ENCODE results near the gene SLC38A9.

The SLC38A9 gene

DNA sequence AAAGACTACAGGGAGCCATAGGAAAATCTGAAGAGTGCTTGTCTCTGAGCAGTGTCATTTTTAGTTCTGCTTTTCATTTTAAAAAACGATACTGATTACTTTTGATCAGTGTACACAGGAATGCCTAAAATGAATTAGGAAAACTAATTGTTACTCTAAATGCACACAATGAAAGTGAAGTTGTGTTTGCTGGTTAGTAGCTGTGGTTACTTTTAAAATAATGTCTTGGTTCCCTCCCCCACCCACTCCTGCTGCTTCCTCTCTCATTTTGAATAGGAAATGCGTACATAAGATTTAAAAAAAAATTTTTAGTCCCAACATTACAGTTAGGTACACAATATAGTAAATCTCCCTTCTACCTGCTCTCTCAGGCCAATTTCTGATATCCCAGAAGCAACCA lies 129.9 kb downstream of the SLC38A9 start:
- no peak overlapping the region for H2AFZ ChIP-seq (ENCODE audit: low read length, unreplicated experiment)
- no peak overlapping the region for H3K4me3 ChIP-seq (ENCODE audit: low read depth, low read length)
- no peaks in the 10 kb centered on the region for H3K36me3 ChIP-seq (ENCODE audit: insufficient read depth, low read length)
- peaks cover 7% of the 10 kb centered on the region for H3K4me1 ChIP-seq (ENCODE audit: control insufficient read depth, insufficient read depth, low read length, unreplicated experiment)
- no peak overlapping the region for H3K27ac ChIP-seq (ENCODE audit: low read depth, low read length)
- no peaks in the 10 kb centered on the region for H3K79me2 ChIP-seq (ENCODE audit: control insufficient read depth, insufficient read depth, low read length, unreplicated experiment)
- H3K27me3 ChIP-seq (ENCODE audit: insufficient read depth, low read length), result no peaks in the 10 kb centered on the region

DNA sequence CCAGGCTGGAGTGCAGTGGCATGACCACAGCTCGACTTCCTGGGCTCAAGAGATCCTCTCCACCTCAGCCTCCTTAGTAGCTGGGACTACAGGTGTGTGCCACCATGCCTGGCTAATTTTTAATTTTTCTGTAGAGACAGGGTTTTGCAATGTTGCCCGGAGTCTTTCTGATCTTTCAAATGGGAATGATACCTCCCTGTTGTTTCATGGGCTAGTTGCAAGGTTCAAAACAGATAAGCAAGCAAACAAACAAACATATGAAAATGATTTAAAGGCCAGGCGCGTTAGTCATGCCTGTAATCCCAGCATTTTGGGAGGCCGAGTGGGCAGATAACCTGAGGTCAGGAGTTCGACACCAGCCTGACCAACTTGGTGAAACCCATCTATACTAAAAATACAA lies 132.1 kb downstream of the SLC38A9 start:
- Histone ChIP-seq H3K27me3 (ENCODE audit: insufficient read depth, low read length) (no peaks in the 10 kb centered on the region), H2AFZ (ENCODE audit: low read length, unreplicated experiment) (no peak overlapping the region), H3K36me3 (ENCODE audit: insufficient read depth, low read length) (no peaks in the 10 kb centered on the region), H3K4me1 (ENCODE audit: control insufficient read depth, insufficient read depth, low read length, unreplicated experiment) (peaks cover 24% of the 10 kb centered on the region), H3K27ac (ENCODE audit: low read depth, low read length) (no peak overlapping the region), H3K79me2 (ENCODE audit: control insufficient read depth, insufficient read depth, low read length, unreplicated experiment) (no peaks in the 10 kb centered on the region), H3K4me3 (ENCODE audit: low read depth, low read length) (no peak overlapping the region)

GRCh38 chr5:55578771-55579170 lies 133.4 kb downstream of the SLC38A9 start:
- H3K27ac ChIP-seq (ENCODE audit: low read depth, low read length), result no peak overlapping the region
- H3K4me3 ChIP-seq (ENCODE audit: low read depth, low read length), result no peak overlapping the region
- no peaks in the 10 kb centered on the region for H3K79me2 ChIP-seq (ENCODE audit: control insufficient read depth, insufficient read depth, low read length, unreplicated experiment)
- no peak overlapping the region for H2AFZ ChIP-seq (ENCODE audit: low read length, unreplicated experiment)
- no peaks in the 10 kb centered on the region for H3K36me3 ChIP-seq (ENCODE audit: insufficient read depth, low read length)
- no peaks in the 10 kb centered on the region for H3K27me3 ChIP-seq (ENCODE audit: insufficient read depth, low read length)
- peaks cover 24% of the 10 kb centered on the region for H3K4me1 ChIP-seq (ENCODE audit: control insufficient read depth, insufficient read depth, low read length, unreplicated experiment)

DNA sequence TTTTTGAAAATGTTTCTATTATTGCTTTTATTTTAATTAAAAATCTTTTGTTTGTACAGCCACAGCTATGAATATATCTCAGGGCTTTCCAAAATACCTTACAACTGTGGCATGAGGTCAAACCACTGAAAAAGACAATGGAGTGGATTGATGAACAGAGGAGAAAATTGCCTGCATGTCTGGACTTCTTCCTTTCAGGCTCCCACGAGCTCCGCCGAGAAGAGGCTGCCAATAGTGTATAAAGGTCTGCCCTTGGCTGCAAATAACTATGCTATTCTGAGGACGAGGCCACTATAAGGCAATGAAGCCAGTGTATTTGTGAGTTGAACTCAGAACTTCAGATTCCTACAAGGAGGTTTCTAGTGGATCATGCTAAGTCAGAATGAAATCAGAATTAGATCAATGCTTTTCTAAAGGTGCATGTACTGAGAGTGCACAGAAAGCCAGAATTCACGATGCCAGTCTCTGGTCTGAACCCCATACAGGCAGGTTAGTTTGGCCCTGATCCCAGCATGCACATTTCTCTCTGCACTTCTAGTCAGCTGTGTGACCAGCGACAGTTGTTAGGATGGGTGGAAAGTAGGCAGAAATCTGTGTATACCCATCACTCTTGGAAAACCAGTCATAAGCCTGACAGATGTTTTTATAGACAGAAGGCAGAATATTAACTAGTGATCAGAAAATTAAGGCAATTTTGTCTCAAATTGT lies 134.6 kb downstream of the SLC38A9 start:
- H3K27me3 ChIP-seq (ENCODE audit: insufficient read depth, low read length), result no peaks in the 10 kb centered on the region
- H3K4me3 ChIP-seq (ENCODE audit: low read depth, low read length), result no peak overlapping the region
- peaks cover 24% of the 10 kb centered on the region for H3K4me1 ChIP-seq (ENCODE audit: control insufficient read depth, insufficient read depth, low read length, unreplicated experiment)
- no peak overlapping the region for H3K27ac ChIP-seq (ENCODE audit: low read depth, low read length)
- H3K79me2 ChIP-seq (ENCODE audit: control insufficient read depth, insufficient read depth, low read length, unreplicated experiment), result no peaks in the 10 kb centered on the region
- H2AFZ ChIP-seq (ENCODE audit: low read length, unreplicated experiment), result peak overlapping the region; percentile 19
- H3K36me3 ChIP-seq (ENCODE audit: insufficient read depth, low read length), result no peaks in the 10 kb centered on the region

GRCh38 chr5:55576661-55577060 lies 135.5 kb downstream of the SLC38A9 start:
- Histone ChIP-seq H3K36me3 (ENCODE audit: insufficient read depth, low read length) (no peaks in the 10 kb centered on the region), H3K27ac (ENCODE audit: low read depth, low read length) (no peak overlapping the region), H3K4me3 (ENCODE audit: low read depth, low read length) (no peak overlapping the region), H2AFZ (ENCODE audit: low read length, unreplicated experiment) (peak overlapping the region; percentile 19), H3K79me2 (ENCODE audit: control insufficient read depth, insufficient read depth, low read length, unreplicated experiment) (no peaks in the 10 kb centered on the region), H3K27me3 (ENCODE audit: insufficient read depth, low read length) (no peaks in the 10 kb centered on the region), H3K4me1 (ENCODE audit: control insufficient read depth, insufficient read depth, low read length, unreplicated experiment) (peaks cover 24% of the 10 kb centered on the region)

All from ACC112 (cell line).